Spleen (tissue), 11 donors: ENCODE data around the gene ZNF559. TPM values are rescaled to one million over a fixed set of nuclear protein-coding genes. Genes with fewer than 3 reads are reported as not detected.
"Not testable (repeated sequence)": the region's sequence is repeated elsewhere in the genome, so short reads cannot be mapped to it uniquely, and the experiment has no call there.

Source experiments
- DNase-seq: peaks from one replicate; pipeline ENCODE4 v3.0.0-alpha.2; 2020
- H3K27ac ChIP-seq, 8 donors: fragments of 200-600 bp; sonication (generic) in 7 of 8; 1 replicate in 4 of 8; 2 replicates in 4 of 8; pipeline versions ENCODE4 v1.5.0 to v1.8.0; 2016 to 2021; ENCODE audit warnings: inconsistent platforms in 4 of 8, mild to moderate bottlenecking in 4 of 8, moderate library complexity in 1 of 8
- H3K27me3 ChIP-seq, 7 donors: fragments of 200-600 bp; sonication (generic) in 6 of 7; replicated peaks in 1 of 7; 1 replicate in 4 of 7; 2 replicates in 3 of 7; pipeline versions ENCODE4 v1.5.0 to v1.8.0; 2016 to 2021; ENCODE audit warnings: inconsistent platforms in 3 of 7, mild to moderate bottlenecking in 1 of 7
- H3K36me3 ChIP-seq, 6 donors: fragments of 200-600 bp; sonication (generic) in 5 of 6; 1 replicate in 4 of 6; 2 replicates in 2 of 6; pipeline versions ENCODE4 v1.5.0 to v1.8.0; 2016 to 2021; ENCODE audit warnings: inconsistent platforms in 2 of 6
- H3K4me1 ChIP-seq, 6 donors: fragments of 200-600 bp; sonication (generic) in 5 of 6; 1 replicate in 3 of 6; 2 replicates in 3 of 6; pipeline versions ENCODE4 v1.5.0 to v1.8.0; 2016 to 2021; ENCODE audit warnings: inconsistent platforms in 3 of 6
- H3K4me3 ChIP-seq, 8 donors: fragments of 200-600 bp; sonication (generic) in 7 of 8; 1 replicate in 4 of 8; 2 replicates in 4 of 8; pipeline versions ENCODE4 v1.5.0 to v1.8.0; 2016 to 2021; ENCODE audit warnings: inconsistent platforms in 4 of 8, mild to moderate bottlenecking in 4 of 8, moderate library complexity in 2 of 8
- H3K9me3 ChIP-seq, 8 donors: fragments of 200-600 bp; sonication (generic) in 7 of 8; 1 replicate in 4 of 8; 2 replicates in 4 of 8; pipeline versions ENCODE4 v1.5.0 to v1.8.0; 2016 to 2021; ENCODE audit warnings: inconsistent platforms in 4 of 8
- POLR2A ChIP-seq, 3 donors: fragments of 450-650 bp; IDR thresholded peaks; one replicate each; pipeline ENCODE4 v1.5.1; 2017; ENCODE audit warnings: antibody characterized with exemption in 3 of 3, mild to moderate bottlenecking in 1 of 3
- POLR2AphosphoS5 ChIP-seq, 3 donors: sonication (generic); formaldehyde crosslinking; IDR thresholded peaks; one replicate each; pipeline ENCODE4 v1.5.1; 2017; ENCODE audit warnings: antibody characterized with exemption in 3 of 3
- WGBS, 5 donors: extraction: QIAGEN DNeasy Blood & Tissue Kit in 3 of 5; methylation state at CpG; one replicate each; pipeline versions ENCODE4 v1.1.5 to v1.1.7; 2013 to 2018; 5-methylcytosine and 5-hydroxymethylcytosine counted together
- intact Hi-C: fragments of 100-400 bp; cut with DNase I; formaldehyde crosslinking; loops from one replicate; pipeline ENCODE4 v1.15.0; 2023; ENCODE audit warnings: low total_unique reads
- polyA plus RNA-seq, 3 donors: library from polyadenylated mRNA; stranded (reverse); fragments of 200-250 nt; gene quantifications; one replicate each; pipeline ENCODE4 v1.2.1, GENCODE V29; 2013
- total RNA-seq, 7 donors: library from RNA; depleted of rRNA in 3 of 7; stranded (reverse); fragments of >200 nt in 3 of 7; fragmentation: NEBNext Ultra II Directional in 4 of 7; extraction: Animal tissue kit (Norgen Biotek cat#: 25700) in 4 of 7; gene quantifications; one replicate each; pipeline versions ENCODE4 v1.1.0 to v1.2.1, GENCODE V29; 2016 to 2021
- TF ChIP-seq, protein P1 (sequence below), 11 experiments: fragments of 200-600 bp in 7 of 11; fragments of 450-650 bp in 4 of 11; sonication (generic) in 4 of 11; IDR thresholded peaks in 8 of 11; conservative IDR thresholded peaks in 3 of 11; 1 replicate in 7 of 11; 2 replicates in 4 of 11; pipeline versions ENCODE4 v1.4.0 to v1.8.0; 2016 to 2021; ENCODE audit warnings: antibody characterized with exemption in 11 of 11, inconsistent platforms in 4 of 11, mild to moderate bottlenecking in 1 of 11
- donor health status: healthy with polysubstance abuse.
- donor health status: DM: no; HTN: no; CAD: no; lungs with moderate emphysema.
- donor health status: DM: no; HTN: no; CAD: no.
- donor health status: Bipolar disorder and iron deficiency.
- donor health status: healthy.
- donor health status: DM: no; HTN: no; CAD: no.
- donor health status: DM: yes; HTN: yes; CAD: no.

ZNF559 gene
- total and polyA plus RNA-seq, 10 donors: 25.9 to 40.1 (median 28.1) TPM

DNA sequence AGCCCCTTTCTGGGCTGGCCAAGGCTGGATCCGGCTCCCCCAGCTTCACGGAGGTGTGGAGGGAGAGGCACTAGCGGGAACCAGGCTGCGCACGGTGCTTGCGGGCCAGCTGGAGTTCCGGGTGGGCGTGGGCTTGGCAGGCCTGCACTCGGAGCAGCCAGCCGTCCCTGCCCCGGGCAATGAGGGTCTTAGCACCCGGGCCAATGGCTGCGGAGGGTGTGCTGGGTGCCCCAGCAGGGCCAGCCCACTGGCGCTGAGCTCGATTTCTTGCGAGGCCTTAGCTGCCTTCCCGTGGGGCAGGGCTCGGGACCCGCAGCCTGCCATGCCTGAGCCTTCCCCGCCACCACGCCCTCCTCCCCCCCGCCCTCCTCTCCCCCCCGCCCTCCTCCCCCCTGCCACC lies 2.6 kb upstream of the ZNF559 start:
- Histone ChIP-seq H3K27ac (no peak overlapping the region), H3K4me3 (no peak overlapping the region), H3K27me3 (no peaks in the 10 kb centered on the region), H3K36me3 (peaks cover 0 to 16% (median 6%) of the 10 kb centered on the region in 6 donors), H3K9me3 (peaks cover 0 to 84% (median 36%) of the 10 kb centered on the region in 8 donors), H3K4me1 (peaks cover 5 to 20% (median 10%) of the 10 kb centered on the region in 6 donors)
- no peak for TF ChIP-seq POLR2A (IDR thresholded peaks at IDR 0.05)
- TF ChIP-seq, protein P1, sequence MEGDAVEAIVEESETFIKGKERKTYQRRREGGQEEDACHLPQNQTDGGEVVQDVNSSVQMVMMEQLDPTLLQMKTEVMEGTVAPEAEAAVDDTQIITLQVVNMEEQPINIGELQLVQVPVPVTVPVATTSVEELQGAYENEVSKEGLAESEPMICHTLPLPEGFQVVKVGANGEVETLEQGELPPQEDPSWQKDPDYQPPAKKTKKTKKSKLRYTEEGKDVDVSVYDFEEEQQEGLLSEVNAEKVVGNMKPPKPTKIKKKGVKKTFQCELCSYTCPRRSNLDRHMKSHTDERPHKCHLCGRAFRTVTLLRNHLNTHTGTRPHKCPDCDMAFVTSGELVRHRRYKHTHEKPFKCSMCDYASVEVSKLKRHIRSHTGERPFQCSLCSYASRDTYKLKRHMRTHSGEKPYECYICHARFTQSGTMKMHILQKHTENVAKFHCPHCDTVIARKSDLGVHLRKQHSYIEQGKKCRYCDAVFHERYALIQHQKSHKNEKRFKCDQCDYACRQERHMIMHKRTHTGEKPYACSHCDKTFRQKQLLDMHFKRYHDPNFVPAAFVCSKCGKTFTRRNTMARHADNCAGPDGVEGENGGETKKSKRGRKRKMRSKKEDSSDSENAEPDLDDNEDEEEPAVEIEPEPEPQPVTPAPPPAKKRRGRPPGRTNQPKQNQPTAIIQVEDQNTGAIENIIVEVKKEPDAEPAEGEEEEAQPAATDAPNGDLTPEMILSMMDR (IDR thresholded peaks at IDR 0.05 in 8 of 11, conservative IDR thresholded peaks at IDR 0.05 in 3 of 11): no peak
- no peak for TF ChIP-seq POLR2AphosphoS5 (IDR thresholded peaks at IDR 0.05)
- intact Hi-C loops: no loop called here
- 92 to 96% (median 96%) methylated on average over 13 to 23 of the region's 23 CpGs for WGBS, 5 donors
- no peak for DNase-seq

DNA sequence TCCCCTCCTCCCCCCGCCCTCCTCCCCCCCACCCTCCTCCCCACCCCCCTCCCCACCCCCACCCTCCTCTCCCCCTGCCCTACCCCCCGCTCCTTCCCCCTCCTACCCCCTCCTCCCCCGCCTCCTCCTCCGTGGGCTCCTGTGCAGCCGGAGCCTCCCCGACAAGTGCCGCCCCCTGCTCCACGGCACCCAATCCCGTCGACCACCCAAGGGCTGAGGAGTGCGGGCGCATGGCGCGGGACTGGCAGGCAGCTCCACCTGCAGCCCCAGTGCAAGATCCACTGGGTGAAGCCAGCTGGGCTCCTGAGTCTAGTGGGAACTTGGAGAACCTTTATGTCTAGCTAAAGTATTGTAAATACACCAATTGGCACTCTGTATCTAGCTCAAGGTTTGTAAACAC lies 2.2 kb upstream of the ZNF559 start:
- H3K4me3 ChIP-seq, H3K27ac ChIP-seq, intact Hi-C loops, H3K27me3 ChIP-seq: not testable (repeated sequence)
- peak; percentile 72 for DNase-seq
- Histone ChIP-seq H3K36me3 (peaks cover 0 to 20% (median 8%) of the 10 kb centered on the region in 6 donors), H3K9me3 (peaks cover 0 to 84% (median 40%) of the 10 kb centered on the region in 8 donors), H3K4me1 (peaks cover 5 to 20% (median 10%) of the 10 kb centered on the region in 6 donors)
- 92 to 99% (median 95%) methylated on average over 2 to 11 of the region's 14 CpGs for WGBS, 5 donors

DNA sequence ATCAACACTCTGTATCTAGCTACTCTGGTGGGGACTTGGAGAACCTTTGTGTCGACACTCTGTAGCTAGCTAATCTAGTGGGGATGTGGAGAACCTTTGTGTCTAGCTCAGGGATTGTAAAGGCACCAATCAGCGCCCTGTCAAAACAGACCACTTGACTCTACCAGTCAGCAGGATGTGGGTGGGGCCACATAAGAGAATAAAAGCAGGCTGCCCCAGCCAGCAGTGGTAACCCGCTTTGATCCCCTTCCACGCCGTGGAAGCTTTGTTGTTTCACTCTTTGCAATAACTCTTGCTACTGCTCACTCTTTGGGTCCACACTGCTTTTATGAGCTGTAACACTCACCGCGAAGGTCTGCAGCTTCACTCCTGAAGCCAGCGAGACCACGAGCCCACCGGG lies 1.8 kb upstream of the ZNF559 start:
- H3K27me3 ChIP-seq, H3K27ac ChIP-seq, H3K4me3 ChIP-seq, DNase-seq, intact Hi-C loops: not testable (repeated sequence)
- 94 to 97% (median 96%) methylated on average over 9 to 10 of the region's 10 CpGs for WGBS, 5 donors
- Histone ChIP-seq H3K9me3 (peaks cover 4 to 84% (median 45%) of the 10 kb centered on the region in 8 donors), H3K4me1 (peaks cover 5 to 20% (median 10%) of the 10 kb centered on the region in 6 donors), H3K36me3 (peaks cover 0 to 24% (median 13%) of the 10 kb centered on the region in 6 donors)

DNA sequence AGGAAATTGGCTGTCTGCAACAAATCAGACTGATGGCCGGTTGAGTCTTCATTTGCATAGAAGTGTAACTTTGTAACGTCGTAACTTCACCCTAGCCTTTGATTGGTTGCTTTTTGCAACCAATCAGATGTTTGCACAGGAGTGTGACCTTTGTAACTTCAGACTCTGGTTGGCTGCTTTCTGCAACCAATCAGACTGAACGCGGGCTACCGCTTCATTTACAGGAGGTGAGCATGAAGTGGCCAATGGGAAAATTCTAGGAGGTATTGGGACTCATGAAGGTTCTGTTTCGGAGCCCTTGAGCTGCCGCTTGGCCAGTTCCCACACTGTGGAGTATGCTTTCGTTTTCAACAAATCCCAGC lies 441 bp upstream of the ZNF559 start:
- DNase-seq: peak; percentile 81
- peak overlapping the region; percentile 69 to 95 (median 92) for H3K27ac ChIP-seq
- peaks cover 8 to 84% (median 56%) of the 10 kb centered on the region in 8 donors for H3K9me3 ChIP-seq
- no peaks in the 10 kb centered on the region for H3K27me3 ChIP-seq
- peak overlapping the region; percentile 65 to 87 (median 71) for H3K4me3 ChIP-seq
- intact Hi-C loops: no loop called here
- TF ChIP-seq, protein P1 (IDR thresholded peaks at IDR 0.05 in 8 of 11, conservative IDR thresholded peaks at IDR 0.05 in 3 of 11): no peak
- peak in 1 of 3 donors; percentile 5 for TF ChIP-seq POLR2A (IDR thresholded peaks at IDR 0.05)
- H3K36me3 ChIP-seq: peaks cover 2 to 38% (median 21%) of the 10 kb centered on the region in 6 donors
- H3K4me1 ChIP-seq: peaks cover 5 to 20% (median 10%) of the 10 kb centered on the region in 6 donors
- 1 to 4% (median 2%) methylated on average over 9 of the region's 9 CpGs for WGBS, 5 donors

DNA sequence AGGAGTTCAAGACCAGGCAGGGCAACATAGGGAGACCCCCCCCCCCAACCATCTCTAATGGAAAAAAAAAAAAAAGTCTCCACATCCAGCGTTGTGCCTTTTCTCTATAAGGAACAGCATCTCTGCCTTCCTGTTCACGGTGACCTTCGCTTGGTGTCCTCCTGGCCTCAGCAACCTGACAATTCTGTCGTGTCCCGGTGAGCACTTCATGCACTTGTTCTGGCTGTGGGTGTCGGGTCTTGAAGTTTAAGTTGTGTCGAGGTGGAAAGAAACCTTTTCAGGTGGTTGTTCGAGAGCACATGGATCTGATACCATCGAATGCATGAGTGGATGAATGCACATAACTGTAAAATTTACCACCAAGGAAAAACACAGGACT lies 594 bp downstream of the ZNF559 start:
- TF ChIP-seq POLR2A (IDR thresholded peaks at IDR 0.05) (no peak), POLR2AphosphoS5 (IDR thresholded peaks at IDR 0.05) (no peak)
- TF ChIP-seq, protein P1 (IDR thresholded peaks at IDR 0.05 in 8 of 11, conservative IDR thresholded peaks at IDR 0.05 in 3 of 11): no peak
- WGBS, 5 donors: 42 to 60% (median 52%) methylated on average over 9 of the region's 9 CpGs
- Histone ChIP-seq H3K36me3 (peaks cover 5 to 48% (median 29%) of the 10 kb centered on the region in 6 donors), H3K27ac (peak overlapping the region; percentile 69 to 95 (median 92)), H3K4me3 (peak overlapping the region; percentile 65 to 87 (median 71)), H3K4me1 (peaks cover 5 to 20% (median 10%) of the 10 kb centered on the region in 6 donors), H3K27me3 (no peaks in the 10 kb centered on the region), H3K9me3 (peaks cover 17 to 84% (median 64%) of the 10 kb centered on the region in 8 donors)
- intact Hi-C loops: no loop called here
- no peak for DNase-seq
